ENCODE data around the gene EDC3. TPM values are rescaled to one million over a fixed set of nuclear protein-coding genes. Genes with fewer than 3 reads are reported as not detected.

Gene EDC3
- polyA plus RNA-seq, 1 of the 3 experiments (the other 2 are of a cell fraction): 34.9 TPM

DNA sequence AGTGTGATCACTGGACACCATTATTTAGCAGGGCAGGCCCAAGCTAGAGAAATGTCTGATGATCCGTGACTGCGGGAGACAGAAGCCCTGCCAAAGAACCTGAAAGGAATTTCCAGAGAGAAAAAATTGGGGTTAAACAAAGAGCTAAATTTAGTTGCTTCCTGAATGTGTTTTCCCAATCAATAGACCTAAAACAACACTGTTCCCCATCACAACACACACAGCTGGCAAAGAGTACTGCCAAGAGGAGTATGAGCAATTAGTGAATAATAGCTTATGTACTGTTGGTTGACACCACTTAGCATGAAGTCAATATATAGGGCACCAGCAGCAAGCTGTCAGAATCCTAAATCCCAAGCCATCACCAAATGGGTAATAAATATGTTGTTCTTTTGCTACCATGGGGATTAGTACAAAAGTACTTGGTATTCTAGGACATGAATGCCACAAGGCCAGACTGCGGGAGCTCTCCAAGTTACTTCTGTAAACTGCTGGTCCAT is 44.5 kb downstream of the EDC3 start:
- no peaks in the 10 kb centered on the region for H3K27me3 ChIP-seq (ENCODE audit: insufficient read depth)
- H3K4me3 ChIP-seq (ENCODE audit: low read depth in 2 of 2, low read length in 1 of 2): no peak overlapping the region
- H3F3A ChIP-seq (replicated peaks; ENCODE audit: insufficient read depth): no peaks in the 10 kb centered on the region
- peaks cover 0 to 25% of the 10 kb centered on the region in 2 experiments; a peak in 3 of 4 replicates for H3K4me1 ChIP-seq (ENCODE audit: control insufficient read depth in 1 of 2, insufficient read depth in 2 of 2, low read depth in 1 of 2, low read length in 1 of 2)
- H3K27ac ChIP-seq (ENCODE audit: low read depth in 2 of 2, low read length in 1 of 2): no peak overlapping the region
- H3K9me3 ChIP-seq: no peaks in the 10 kb centered on the region
- ChIA-PET CTCF (interaction anchor here (1.1 to 39.4 kb wide), 4 partner anchors 10 to 122 kb away, joined by 3 to 1109 read pairs (median 72); partner anchors contain the start of gene CSK), POLR2A (no interaction called here)
- H4K20me1 ChIP-seq (ENCODE audit: insufficient read depth): peaks cover 34% of the 10 kb centered on the region
- H3K79me2 ChIP-seq (ENCODE audit: insufficient read depth): peaks cover 9% of the 10 kb centered on the region; the same call in 1 of the 2 replicates
- no peaks in the 10 kb centered on the region for H3K9me2 ChIP-seq
- no peak for DNase-seq
- WGBS (ENCODE audit: low lambda C conversion rate): 96% methylated on average over 3 of the region's 3 CpGs
- no peak overlapping the region for H3K9ac ChIP-seq
- H2AFZ ChIP-seq (ENCODE audit: low read depth): no peak overlapping the region
- TF ChIP-seq, protein P1, sequence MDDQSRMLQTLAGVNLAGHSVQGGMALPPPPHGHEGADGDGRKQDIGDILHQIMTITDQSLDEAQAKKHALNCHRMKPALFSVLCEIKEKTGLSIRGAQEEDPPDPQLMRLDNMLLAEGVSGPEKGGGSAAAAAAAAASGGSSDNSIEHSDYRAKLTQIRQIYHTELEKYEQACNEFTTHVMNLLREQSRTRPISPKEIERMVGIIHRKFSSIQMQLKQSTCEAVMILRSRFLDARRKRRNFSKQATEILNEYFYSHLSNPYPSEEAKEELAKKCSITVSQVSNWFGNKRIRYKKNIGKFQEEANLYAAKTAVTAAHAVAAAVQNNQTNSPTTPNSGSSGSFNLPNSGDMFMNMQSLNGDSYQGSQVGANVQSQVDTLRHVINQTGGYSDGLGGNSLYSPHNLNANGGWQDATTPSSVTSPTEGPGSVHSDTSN (IDR thresholded peaks at IDR 0.05): no peak
- TF ChIP-seq GATA2 (CRISPR knock-in tag; IDR thresholded peaks at IDR 0.05): no peak
- TF ChIP-seq RFX5 (IDR thresholded peaks at IDR 0.05; ENCODE audit: low read length): no peak
- TF ChIP-seq FOSL2 (IDR thresholded peaks at IDR 0.05; ENCODE audit: borderline replicate concordance, low read depth): no peak
- TF ChIP-seq MEF2A (IDR thresholded peaks at IDR 0.05; ENCODE audit: borderline replicate concordance, low read depth): no peak
- TF ChIP-seq FOXM1 (IDR thresholded peaks at IDR 0.05; ENCODE audit: low read depth): no peak
- no peak for TF ChIP-seq EZH2phosphoT487 (IDR thresholded peaks at IDR 0.05; ENCODE audit: borderline replicate concordance, low read depth)
- TF ChIP-seq, protein P2, sequence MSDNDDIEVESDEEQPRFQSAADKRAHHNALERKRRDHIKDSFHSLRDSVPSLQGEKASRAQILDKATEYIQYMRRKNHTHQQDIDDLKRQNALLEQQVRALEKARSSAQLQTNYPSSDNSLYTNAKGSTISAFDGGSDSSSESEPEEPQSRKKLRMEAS (IDR thresholded peaks at IDR 0.05; ENCODE audit: low read depth): no peak
- no peak for TF ChIP-seq MXI1 (IDR thresholded peaks at IDR 0.05; ENCODE audit: low read depth, low read length)
- TF ChIP-seq, protein P3, sequence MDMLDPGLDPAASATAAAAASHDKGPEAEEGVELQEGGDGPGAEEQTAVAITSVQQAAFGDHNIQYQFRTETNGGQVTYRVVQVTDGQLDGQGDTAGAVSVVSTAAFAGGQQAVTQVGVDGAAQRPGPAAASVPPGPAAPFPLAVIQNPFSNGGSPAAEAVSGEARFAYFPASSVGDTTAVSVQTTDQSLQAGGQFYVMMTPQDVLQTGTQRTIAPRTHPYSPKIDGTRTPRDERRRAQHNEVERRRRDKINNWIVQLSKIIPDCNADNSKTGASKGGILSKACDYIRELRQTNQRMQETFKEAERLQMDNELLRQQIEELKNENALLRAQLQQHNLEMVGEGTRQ (IDR thresholded peaks at IDR 0.05; ENCODE audit: borderline replicate concordance, low read depth, low read length): no peak
- TF ChIP-seq SIN3A (IDR thresholded peaks at IDR 0.05; ENCODE audit: borderline replicate concordance, low read depth, low read length): no peak
- no peak for TF ChIP-seq EP300 (IDR thresholded peaks at IDR 0.05; ENCODE audit: borderline replicate concordance in 1 of 2, low read depth in 1 of 2, low read length in 1 of 2)
- no peak for TF ChIP-seq TCF12 (IDR thresholded peaks at IDR 0.05)
- peaks cover 10 to 16% of the 10 kb centered on the region in 2 experiments for H3K36me3 ChIP-seq (replicated peaks in 1 of 2; ENCODE audit: control insufficient read depth in 1 of 2, insufficient read depth in 2 of 2, low read length in 1 of 2)
- no peak overlapping the region for H3K4me2 ChIP-seq

DNA sequence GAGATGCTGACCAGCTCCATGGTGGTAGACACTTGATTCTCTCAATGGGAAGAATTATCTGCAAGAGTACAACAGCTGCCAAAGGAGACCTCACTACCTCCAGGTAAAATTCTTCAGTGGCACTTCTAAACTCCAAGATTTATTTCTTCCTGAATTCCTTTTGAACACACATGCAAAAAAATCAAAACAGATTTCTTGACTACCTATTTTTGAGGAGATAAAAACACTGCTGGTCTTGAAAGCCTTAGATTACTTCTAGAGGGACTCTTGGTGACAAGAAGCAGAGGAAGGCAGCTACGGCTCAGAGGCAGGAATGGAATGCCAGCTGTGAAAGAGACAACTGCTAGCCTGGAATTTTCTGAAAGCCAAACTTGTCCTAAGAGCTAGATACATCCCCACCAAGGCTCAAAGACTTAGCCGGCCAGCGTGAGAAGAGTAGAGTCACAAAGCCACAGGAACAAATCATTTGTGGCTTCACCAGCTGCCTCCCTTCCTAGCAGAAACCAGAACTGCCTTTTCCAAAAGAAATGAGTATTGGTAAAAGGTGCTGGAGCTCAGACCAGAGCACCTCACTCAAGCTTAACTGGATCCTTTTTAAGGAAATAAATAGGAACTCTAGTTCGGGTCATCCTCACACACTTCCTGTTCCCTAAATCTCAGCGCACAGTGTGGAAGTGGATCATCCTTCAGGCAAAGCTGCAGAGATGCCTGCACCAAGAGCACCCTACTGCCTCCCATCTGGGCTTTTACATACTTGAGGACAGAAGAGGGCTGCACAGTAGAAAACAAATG is 47.6 kb downstream of the EDC3 start:
- Histone ChIP-seq H3K4me1 (ENCODE audit: control insufficient read depth in 1 of 2, insufficient read depth in 2 of 2, low read depth in 1 of 2, low read length in 1 of 2) (peaks cover 0 to 6% of the 10 kb centered on the region in 2 experiments; a peak in 2 of 4 replicates), H3K9ac (no peak overlapping the region), H3K27me3 (ENCODE audit: insufficient read depth) (no peaks in the 10 kb centered on the region), H3K27ac (ENCODE audit: low read depth in 2 of 2, low read length in 1 of 2) (no peak overlapping the region), H3K4me2 (no peak overlapping the region), H3K79me2 (ENCODE audit: insufficient read depth) (peaks cover 11% of the 10 kb centered on the region; the same call in 1 of the 2 replicates), H2AFZ (ENCODE audit: low read depth) (no peak overlapping the region), H3K4me3 (ENCODE audit: low read depth in 2 of 2, low read length in 1 of 2) (no peak overlapping the region), H3K36me3 (replicated peaks in 1 of 2; ENCODE audit: control insufficient read depth in 1 of 2, insufficient read depth in 2 of 2, low read length in 1 of 2) (peaks cover 8% of the 10 kb centered on the region in 2 experiments), H3K9me2 (no peaks in the 10 kb centered on the region), H4K20me1 (ENCODE audit: insufficient read depth) (peaks cover 28% of the 10 kb centered on the region), H3K9me3 (no peaks in the 10 kb centered on the region), H3F3A (replicated peaks; ENCODE audit: insufficient read depth) (no peaks in the 10 kb centered on the region)
- DNase-seq: no peak
- ChIA-PET CTCF (interaction anchor here (1.0 to 39.4 kb wide), 4 partner anchors 8 to 209 kb away, joined by 3 to 1109 read pairs (median 73); partner anchors contain the start of gene CSK), POLR2A (no interaction called here)
- WGBS (ENCODE audit: low lambda C conversion rate): 93% methylated on average over 5 of the region's 5 CpGs
- TF ChIP-seq NRF1 (IDR thresholded peaks at IDR 0.05; ENCODE audit: low read depth, low read length) (no peak), RAD21 (IDR thresholded peaks at IDR 0.05; ENCODE audit: low read length) (no peak), GABPA (IDR thresholded peaks at IDR 0.05; ENCODE audit: low read depth) (no peak), RFX5 (IDR thresholded peaks at IDR 0.05; ENCODE audit: low read length) (no peak), EP300 (IDR thresholded peaks at IDR 0.05; ENCODE audit: borderline replicate concordance in 1 of 2, low read depth in 1 of 2, low read length in 1 of 2) (no peak), ELF1 (IDR thresholded peaks at IDR 0.05) (no peak), EZH2phosphoT487 (IDR thresholded peaks at IDR 0.05; ENCODE audit: borderline replicate concordance, low read depth) (no peak), TCF12 (IDR thresholded peaks at IDR 0.05) (no peak)
- TF ChIP-seq, protein P4, sequence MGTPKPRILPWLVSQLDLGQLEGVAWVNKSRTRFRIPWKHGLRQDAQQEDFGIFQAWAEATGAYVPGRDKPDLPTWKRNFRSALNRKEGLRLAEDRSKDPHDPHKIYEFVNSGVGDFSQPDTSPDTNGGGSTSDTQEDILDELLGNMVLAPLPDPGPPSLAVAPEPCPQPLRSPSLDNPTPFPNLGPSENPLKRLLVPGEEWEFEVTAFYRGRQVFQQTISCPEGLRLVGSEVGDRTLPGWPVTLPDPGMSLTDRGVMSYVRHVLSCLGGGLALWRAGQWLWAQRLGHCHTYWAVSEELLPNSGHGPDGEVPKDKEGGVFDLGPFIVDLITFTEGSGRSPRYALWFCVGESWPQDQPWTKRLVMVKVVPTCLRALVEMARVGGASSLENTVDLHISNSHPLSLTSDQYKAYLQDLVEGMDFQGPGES (IDR thresholded peaks at IDR 0.05; ENCODE audit: low read depth, low read length): no peak
- TF ChIP-seq, protein P5, sequence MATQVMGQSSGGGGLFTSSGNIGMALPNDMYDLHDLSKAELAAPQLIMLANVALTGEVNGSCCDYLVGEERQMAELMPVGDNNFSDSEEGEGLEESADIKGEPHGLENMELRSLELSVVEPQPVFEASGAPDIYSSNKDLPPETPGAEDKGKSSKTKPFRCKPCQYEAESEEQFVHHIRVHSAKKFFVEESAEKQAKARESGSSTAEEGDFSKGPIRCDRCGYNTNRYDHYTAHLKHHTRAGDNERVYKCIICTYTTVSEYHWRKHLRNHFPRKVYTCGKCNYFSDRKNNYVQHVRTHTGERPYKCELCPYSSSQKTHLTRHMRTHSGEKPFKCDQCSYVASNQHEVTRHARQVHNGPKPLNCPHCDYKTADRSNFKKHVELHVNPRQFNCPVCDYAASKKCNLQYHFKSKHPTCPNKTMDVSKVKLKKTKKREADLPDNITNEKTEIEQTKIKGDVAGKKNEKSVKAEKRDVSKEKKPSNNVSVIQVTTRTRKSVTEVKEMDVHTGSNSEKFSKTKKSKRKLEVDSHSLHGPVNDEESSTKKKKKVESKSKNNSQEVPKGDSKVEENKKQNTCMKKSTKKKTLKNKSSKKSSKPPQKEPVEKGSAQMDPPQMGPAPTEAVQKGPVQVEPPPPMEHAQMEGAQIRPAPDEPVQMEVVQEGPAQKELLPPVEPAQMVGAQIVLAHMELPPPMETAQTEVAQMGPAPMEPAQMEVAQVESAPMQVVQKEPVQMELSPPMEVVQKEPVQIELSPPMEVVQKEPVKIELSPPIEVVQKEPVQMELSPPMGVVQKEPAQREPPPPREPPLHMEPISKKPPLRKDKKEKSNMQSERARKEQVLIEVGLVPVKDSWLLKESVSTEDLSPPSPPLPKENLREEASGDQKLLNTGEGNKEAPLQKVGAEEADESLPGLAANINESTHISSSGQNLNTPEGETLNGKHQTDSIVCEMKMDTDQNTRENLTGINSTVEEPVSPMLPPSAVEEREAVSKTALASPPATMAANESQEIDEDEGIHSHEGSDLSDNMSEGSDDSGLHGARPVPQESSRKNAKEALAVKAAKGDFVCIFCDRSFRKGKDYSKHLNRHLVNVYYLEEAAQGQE (IDR thresholded peaks at IDR 0.05; ENCODE audit: low read depth, low read length): no peak
